ENCODE data around the gene MTCH1.

MTCH1 gene

GRCh38 chr6:36920546-36920945 is 65.5 kb downstream of the MTCH1 start:
- DNase-seq: no peak

GRCh38 chr6:36920049-36920448 is 65.9 kb downstream of the MTCH1 start:
- DNase-seq: no peak

Data from CD4-positive, alpha-beta T cell treated with Interleukin-21 for 1 hour (primary cell).